GM18498 (cell line): ENCODE data around the gene TGFBR1.
A peak's percentile ranks its signal among the peaks of the same experiment; 100 is the strongest.

Source experiments
- ATAC-seq: cut with Tn5 transposase; IDR thresholded peaks from one replicate; pipeline ENCODE4 v1.9.1; 2021; ENCODE audit warnings: mild to moderate bottlenecking, moderate library complexity; ENCODE audit not compliant: unreplicated experiment

Gene TGFBR1

DNA sequence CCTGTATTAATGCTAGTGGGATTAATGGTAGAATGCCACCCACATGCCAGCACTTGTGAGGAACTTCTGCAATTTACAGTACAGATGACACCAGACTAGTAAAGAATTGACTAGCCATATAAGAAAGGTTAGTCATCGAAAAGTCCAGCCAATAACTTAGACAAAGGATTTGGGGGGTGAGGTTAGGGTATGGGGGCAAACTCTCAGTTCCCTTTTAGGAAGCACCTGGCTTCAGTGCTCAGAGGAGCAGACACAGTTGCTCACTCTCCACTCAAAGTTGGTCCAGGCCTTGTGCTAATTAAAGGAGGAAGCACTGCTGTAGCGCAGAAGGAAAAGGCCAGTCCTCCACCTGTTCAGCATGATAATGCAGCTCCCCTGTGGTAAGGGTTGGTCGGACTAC, 25.2 kb downstream of the TGFBR1 start:
- ATAC-seq, result peak; percentile 73

DNA sequence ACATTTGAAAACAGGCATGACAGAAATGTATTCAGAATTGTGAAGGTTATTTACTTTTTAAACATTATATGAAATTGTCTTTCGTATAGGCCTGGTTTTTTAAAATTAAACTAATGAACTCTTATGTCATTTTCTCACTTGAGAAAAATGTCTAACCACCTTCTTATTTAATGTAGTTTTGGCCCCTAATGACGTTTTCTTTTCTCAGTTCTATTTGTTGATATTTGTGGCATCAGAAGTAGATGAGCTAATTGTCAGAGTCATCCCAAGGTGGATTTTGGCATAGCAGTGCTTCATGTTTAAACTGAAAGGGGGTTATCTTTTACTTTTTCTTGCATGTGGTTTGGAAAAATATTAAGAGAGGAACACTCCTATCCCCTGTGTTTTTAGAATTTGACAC, 28.2 kb downstream of the TGFBR1 start:
- ATAC-seq, result no peak

DNA sequence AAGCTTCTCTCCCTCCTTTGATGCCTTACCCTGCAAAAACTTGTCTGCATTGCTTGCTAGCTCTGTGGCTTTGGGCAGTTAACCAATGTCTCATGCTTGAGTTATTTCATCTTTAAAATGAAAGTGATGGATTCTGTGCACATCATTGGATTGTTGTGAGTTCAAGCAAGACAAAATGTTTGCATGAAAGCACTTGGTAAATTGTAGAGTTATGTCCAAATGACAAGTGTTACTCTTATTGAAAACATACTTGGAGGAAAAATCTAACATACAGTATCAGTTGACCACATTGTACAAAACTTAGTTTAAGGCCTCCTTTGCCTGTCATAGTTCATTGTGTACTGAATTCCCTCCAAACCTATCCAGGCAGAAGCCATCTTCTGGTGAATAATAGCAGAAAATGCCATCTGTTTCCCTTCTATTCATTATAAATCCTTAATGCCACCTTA, 30.0 kb downstream of the TGFBR1 start:
- ATAC-seq, result no peak

DNA sequence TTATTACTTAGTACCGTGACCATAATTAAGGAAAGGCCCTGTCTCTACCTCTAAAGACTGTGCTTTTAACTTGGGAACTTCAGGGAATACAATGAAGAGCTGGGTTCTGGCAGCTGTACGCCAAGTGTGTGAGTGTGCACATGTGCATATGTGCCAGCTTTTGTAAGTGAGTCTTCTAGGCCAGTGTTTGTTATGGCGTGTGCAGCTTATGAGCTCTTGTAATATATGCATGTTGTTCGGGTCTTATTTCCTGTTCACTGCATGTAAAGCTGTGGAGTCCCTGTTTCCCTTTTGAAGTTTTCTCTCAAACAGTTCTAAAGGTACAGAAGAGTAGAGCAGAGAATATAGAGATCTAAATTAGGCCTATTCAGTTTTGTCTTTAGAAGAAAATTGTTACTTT, 30.5 kb downstream of the TGFBR1 start:
- no peak for ATAC-seq

DNA sequence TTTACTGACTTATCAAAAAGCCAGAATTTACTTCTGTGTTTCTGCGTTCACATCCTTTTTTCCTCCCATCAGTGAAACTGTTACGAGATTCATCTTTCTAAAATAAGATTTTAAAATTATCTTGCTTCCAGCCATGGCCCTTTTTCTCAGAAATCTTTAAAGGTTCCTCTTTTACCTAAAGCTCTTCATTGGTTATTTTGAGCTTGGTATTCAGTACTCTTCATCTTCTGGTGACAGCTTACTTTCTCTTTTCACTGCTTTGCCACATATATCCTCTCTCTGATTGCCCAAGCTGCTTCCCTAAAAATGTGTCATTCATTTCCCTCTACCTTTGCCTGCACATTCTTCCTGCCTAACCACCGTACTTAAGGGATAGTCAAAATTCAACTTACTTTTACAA, 32.3 kb downstream of the TGFBR1 start:
- no peak for ATAC-seq

DNA sequence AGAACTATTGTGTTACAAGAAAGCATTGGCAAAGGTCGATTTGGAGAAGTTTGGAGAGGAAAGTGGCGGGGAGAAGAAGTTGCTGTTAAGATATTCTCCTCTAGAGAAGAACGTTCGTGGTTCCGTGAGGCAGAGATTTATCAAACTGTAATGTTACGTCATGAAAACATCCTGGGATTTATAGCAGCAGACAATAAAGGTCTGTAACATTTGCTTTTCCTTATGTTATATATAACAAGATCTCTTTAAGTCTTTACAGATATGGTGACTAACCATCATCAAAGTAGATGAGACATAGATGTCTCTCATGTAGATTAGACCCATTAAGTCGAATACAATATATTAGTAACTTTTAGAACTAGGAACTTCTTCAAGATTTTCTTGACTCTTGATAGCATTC, 33.0 kb downstream of the TGFBR1 start:
- ATAC-seq, result no peak

DNA sequence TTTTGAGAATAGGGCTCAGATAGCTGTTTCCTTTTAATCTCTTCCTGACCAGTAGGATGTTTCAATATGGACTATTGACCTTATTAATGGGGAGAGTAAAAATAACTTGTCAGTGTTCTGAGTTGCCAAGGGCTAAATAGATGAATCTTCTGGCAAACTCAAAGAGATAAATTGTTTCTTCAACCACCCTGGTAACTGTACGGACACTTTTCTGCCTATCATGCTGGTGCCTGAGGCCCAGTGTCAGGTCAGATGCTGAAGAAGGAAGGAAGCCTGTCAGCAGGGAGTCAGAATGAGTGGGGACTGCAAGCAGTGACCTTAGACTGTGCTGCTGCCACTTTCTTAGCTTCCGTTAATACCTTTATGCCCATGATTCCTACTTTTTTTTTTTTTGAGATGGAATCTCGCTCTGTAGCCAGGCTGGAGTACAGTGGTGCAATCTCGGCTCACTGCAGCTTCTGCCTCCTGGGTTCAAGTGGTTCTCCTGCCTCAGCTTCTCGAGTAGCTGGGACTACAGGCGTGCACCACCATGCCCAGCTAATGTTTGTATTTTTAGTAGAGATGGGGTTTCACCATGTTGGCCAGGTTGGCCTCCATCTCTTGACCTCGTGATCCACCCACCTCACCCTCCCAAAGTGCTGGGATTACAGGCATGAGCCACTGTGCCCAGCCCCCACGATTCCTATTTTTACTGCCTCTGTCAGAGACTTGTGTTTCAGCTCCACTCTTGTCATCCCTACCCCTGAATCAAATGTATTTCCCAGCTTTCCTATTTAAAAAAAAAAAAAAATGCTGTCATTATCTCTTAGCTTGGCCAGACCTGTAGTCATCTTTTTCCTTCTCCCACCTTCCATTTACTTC, 33.7 kb downstream of the TGFBR1 start:
- no peak for ATAC-seq

DNA sequence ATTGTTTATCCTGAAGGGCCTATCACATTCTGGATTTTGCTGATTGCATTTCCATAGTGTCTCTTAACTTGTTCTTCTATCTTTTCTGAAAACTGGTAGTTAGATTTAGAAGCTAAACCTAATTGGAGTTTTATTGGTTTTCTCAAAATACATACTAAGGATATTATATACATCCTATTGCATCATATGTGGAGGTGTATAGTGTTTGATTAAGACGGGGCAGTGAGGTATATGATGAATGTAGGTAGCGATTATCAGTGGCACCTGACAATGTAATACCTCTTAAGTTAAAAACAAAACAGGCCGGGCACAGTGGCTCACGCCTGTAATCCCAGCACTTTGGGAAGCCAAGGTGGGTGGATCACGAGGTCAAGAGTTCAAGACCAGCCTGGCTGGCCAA, 35.0 kb downstream of the TGFBR1 start:
- no peak for ATAC-seq

DNA sequence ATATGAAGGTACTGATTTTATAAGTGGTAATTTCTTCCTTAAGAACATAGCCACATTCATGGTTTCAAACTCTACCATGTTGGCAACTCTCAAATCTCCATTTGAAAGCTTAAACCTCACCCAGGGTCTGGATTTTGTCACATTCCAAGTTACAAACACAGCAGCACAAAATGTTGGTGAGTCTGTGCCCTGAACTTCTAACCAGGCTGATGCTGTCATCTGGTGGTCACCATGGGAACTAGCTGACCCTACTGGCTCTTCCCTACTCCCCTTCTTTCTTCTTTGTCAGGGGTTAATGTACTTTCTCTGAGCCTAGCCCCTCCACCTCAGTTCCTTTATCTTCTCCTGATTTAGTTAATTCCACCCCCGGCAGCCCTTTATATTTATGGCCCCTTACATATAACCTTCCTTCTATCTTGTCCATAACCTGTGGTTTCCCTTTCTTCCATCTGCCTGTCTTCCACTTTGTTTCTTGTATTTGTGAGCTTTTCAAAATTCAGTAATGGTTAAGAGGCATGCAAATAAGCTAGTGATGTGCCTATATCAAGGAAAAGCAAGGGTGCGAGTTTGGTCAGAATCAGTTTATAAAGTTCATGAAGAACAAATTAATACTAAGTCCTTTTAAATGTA, 35.9 kb downstream of the TGFBR1 start:
- ATAC-seq, result peak; percentile 71

DNA sequence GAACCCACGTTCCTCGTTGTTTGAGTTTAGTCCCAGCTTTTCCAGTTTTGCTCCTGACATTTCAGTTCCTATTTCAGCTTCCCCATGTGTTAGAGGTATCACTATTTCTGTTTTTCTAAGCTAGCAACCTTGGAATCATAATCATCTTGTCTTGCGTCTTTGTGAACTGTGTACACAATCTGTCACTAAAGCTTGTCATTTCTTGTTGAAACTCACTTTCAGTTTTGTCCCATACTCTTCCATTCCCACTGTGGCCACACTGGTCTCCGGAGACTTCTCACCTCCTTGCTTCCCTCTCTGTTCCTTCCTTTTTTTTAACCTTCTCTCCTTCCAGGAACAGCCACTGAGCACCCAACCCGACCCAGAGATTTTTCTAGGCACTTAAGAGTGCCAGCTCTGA, 36.9 kb downstream of the TGFBR1 start:
- ATAC-seq, result no peak

DNA sequence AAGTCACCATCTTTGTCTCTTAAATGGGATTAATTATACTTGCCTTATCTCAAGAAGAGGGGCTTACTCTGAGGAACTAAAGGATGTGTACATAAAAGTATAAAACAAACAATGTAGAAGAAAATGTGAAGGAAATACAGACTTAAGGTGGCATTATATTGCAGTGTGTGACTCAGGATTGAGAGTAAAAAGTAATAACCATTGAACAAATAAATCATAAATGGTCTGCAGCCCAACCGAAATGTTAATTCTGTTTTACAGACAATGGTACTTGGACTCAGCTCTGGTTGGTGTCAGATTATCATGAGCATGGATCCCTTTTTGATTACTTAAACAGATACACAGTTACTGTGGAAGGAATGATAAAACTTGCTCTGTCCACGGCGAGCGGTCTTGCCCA, 37.4 kb downstream of the TGFBR1 start:
- ATAC-seq, result no peak

DNA sequence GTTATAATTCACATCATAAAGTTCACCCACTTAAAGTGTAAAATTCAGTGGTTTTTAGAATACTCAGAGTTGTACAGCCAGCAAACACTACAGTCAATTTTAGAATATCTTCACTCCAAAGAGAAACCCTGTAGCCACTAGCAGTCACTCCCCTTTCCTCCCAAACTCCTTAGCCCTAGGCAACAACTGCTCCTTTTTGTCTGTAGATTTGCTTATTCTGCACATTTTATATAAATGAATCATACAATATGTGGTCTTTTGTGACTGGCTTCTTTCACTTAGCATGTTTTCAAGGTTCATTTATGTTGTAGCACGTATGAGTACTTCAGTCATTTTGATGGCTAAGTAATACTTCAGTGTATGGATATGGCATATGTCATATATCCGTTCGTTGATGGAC, 38.7 kb downstream of the TGFBR1 start:
- no peak for ATAC-seq

DNA sequence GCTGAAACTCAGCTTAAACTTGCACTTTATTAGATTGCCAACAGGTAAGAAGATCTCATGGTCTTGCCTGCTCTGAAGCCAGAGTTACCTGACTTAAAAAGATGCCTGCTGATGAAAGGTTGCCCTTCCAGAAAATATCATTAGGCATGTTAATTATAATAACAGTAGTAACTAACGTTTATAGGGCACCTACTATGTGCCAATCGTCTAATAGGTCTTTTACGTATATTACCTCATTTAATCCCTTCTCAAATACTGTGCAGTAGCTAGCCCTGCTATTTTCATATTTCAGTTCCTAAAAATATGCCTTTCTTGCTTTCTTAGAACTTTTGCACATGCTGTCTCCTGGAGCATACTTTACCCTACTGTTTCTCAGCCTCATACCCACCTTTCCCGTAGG, 40.1 kb downstream of the TGFBR1 start:
- no peak for ATAC-seq

DNA sequence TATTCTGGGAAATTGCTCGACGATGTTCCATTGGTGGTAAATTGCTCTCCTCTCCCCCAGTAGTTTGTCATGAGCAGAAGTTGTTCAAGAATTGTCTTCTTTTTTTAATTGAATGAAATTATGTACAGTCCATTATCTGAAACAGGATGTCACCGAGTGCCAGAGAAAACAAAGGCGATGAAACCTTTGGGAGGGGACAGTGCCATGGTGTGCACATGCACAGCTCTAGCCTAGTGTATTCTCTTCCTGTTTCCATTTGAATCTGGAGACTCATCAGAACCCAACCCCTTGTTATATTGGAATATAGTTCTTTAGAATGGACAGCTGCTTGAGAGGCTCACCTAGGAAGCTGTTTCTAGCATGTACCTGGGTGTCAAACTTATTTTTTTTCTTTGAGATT, 41.7 kb downstream of the TGFBR1 start:
- ATAC-seq, result no peak

DNA sequence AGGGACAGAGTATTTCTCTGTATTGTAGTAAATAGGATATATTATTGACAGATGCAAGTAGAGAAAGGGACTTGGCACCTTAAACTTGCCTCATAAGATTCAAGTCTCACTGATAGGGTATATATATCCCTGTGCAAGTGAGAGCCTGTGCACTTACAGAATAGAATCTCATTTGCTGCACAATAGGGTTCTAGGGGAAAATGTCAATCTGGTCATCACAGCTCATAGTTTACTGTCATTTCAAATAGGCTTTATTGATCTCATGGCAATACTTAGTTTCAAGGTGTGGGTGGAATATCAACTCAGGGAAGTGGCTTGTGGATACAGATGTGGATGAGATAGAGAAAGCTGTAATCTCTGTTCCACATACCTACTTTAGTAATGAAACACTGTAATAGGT, 42.3 kb downstream of the TGFBR1 start:
- ATAC-seq, result no peak

DNA sequence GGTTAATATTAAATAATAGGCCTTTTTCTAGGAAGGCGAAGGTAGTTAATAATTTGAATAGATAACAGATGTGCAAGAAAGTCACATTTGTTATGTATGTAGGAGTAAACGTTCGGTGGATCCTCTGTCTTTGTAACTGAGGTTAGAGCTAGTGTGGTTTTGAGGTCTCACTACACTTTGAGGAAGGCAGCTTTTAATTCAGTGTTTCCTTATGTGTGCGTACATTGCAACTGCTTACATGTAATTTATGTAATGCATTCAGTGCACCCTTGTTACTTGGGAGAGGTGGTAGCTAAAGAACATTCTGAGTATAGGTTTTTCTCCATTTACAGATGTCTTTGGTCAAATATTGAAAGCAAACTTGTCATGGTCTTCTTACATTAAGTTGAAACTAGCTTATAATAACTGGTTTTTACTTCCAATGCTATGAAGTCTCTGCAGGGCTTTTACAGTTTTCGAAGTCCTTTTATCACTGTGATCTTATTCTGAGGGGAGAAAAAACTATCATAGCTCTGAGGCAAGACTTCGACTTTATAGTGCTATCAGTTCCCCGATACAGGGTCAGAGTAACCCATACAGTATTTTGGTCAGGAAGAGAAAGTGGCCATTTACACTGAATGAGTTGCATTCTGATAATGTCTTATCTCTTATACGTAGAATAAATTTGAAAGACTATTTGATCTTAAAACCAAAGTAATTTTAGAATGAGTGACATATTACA, 45.7 kb downstream of the TGFBR1 start:
- no peak for ATAC-seq

DNA sequence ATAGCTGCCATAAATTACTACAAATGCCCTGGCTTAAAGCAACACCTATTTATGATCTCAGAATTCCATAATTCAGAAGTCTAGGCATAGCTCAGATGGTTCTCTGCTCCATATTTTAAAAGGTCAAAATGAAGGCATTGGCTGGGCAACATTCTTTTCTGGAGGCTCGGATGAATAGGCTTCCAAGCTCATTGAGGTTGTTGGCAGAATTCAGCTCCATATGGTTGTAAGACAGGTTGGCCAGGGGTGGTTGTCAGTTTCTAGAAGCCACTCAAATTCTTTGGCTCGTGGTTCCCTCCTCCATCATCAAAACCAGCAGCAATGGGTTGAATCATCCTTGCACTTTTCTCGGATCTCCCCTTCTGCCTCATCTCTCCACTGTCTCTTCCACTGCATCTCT, 49.4 kb downstream of the TGFBR1 start:
- ATAC-seq, result no peak

DNA sequence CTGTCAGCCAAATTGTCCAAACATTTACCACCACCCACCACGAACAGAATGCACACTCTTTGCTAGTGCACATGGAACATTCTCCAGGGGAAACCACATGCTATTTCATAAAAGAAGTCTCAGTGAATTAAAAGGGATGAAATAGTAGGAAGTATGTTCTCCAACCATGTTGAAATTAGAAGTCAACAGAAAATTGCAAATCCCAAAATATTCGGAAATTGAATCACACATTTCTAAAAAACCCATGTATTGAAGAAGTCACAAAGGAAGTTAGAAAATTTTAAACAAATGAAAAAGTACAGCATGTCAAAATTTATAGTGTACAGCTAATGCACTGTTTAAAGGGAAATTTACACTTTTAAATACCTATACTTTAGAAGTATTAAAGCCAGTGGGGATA, 50.8 kb downstream of the TGFBR1 start:
- ATAC-seq, result no peak

DNA sequence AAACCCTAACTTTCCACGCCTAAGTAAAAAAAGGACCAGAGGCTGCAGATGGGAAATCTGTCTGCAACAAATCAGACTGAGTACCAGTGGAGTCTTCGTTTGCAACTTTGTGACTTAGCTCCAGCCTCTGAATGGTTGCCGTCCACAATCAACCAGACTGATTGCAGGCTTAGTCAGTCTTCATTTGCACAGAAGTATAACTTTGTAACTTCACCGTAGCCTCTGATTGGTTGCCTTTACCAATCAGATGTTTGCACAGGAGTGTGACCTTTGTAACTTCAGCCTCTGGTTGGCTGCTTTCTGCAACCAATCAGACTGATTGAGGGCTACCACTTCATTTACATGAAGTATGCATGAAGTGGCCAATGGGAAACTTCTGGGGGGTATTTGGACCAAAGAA, 53.7 kb downstream of the TGFBR1 start:
- no peak for ATAC-seq

DNA sequence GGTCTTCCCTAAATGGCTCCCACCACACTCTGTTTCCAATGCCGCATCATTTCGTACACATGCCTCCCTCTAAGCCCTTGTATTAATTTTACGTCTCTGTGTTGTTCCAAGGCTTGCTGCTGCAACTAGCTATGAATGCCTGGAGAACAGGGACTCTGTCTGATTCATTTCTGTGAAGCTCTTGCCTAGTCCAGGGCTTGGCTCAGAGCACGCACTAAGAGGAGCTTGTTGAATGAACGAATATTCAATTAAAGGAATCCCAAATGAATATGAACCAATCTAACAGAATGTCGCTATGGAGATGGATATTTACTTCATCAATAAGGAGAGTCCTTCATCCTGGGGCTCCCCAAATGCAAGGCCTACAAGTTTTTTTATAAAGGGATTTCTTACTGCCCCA, 55.3 kb downstream of the TGFBR1 start:
- ATAC-seq, result no peak

DNA sequence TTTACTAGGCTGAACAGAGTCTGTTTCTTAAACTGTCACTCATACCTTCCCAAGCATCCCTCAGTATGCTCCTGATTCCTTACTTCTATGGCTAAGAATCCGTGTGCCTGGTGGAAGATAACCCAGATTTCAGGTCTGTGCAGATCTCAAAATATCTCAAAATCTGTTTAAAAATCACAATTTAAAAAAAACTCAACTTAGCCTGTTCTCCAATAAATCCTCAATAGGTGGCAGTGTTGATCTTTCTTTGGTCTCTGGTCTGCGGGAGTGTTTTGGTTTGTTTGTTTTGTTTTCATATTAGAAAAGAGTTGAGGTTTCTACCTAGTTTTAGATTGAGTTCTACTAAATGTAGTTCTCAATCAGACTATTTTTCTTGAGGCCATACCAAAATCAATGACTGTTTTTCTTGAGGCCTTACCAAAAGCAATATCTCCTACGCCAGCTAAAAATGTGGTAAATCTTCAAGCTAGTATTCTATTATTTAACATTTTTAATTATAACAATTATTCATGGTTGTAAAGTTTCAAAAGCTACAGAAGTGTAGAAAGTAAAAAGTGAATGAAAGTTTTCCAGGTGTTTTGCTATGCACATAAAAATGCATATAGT, 57.9 kb downstream of the TGFBR1 start:
- no peak for ATAC-seq

DNA sequence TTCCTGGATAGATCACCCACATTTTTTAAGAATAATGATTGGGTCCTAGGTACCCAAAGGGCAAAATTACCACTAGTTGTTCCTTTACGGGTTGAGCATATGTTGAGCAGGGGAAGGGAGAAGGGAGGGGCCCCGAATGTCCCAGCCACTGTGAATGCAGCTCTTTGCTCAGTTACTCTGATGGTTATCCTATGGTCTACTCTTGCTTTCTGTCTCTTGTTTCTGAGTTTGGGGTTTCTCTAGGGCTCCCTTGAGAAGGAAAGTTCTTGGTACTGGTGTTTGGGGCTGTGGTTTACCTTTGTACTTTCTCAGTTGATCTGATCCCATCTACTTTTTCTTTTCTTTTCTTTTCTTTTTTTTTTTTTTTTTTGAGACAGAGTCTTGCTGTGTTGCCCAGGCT, 61.2 kb downstream of the TGFBR1 start:
- ATAC-seq, result no peak
